Suprapubic skin (tissue), 4 donors: ENCODE data around the gene ADARB1.

Experiments
- POLR2A ChIP-seq, 2 donors: fragments of 450-650 bp; IDR thresholded peaks; one replicate each; pipeline ENCODE4 v1.6.1; 2017; ENCODE audit warnings: antibody characterized with exemption in 2 of 2, mild to moderate bottlenecking in 2 of 2, moderate library complexity in 2 of 2
- POLR2AphosphoS5 ChIP-seq, 3 donors: sonication (generic); formaldehyde crosslinking; IDR thresholded peaks; one replicate each; pipeline ENCODE4 v1.6.1; 2017; ENCODE audit warnings: antibody characterized with exemption in 3 of 3
- TF ChIP-seq, protein P1 (sequence below), 2 donors: fragments of 200-600 bp in 1 of 2; fragments of 450-650 bp in 1 of 2; sonication (generic) in 1 of 2; IDR thresholded peaks; one replicate each; pipeline ENCODE4 v1.5.1; 2016 to 2019; ENCODE audit warnings: antibody characterized with exemption in 2 of 2, mild to moderate bottlenecking in 1 of 2, moderate library complexity in 1 of 2

DNA sequence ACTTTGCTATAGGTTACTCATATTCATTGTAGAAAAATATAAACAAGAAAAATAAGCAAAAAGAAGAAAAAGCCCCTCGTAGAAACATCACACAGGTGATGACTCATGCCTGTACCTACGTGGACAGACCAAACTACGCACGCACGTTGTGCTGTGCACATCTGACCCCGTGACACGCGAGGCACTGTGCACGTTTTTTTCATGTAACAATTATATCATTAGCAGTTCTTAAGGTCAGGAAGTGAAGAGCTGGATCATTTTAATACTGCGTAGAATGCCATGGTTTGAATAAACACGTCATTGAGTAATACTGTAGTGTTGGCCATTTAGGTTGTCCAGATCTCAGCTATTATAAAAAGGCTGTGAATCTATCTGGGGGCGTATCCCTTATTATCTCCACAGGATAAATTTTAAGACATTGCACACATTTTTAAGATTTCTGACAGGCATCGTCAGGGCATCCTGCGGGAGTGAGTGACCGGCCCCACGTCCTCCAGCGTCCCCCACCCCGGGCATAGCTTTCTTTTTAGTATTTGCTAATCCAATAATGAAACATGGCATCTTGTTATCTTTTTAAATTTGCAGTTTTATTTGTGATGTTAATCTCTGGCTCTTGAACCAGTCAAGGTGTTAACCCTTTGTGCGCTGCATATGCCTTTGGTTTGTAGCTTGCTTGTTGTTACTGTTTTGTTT lies 23.4 kb upstream of the ADARB1 start:
- TF ChIP-seq POLR2AphosphoS5 (IDR thresholded peaks at IDR 0.05) (no peak), POLR2A (IDR thresholded peaks at IDR 0.05) (no peak)
- TF ChIP-seq, protein P1, sequence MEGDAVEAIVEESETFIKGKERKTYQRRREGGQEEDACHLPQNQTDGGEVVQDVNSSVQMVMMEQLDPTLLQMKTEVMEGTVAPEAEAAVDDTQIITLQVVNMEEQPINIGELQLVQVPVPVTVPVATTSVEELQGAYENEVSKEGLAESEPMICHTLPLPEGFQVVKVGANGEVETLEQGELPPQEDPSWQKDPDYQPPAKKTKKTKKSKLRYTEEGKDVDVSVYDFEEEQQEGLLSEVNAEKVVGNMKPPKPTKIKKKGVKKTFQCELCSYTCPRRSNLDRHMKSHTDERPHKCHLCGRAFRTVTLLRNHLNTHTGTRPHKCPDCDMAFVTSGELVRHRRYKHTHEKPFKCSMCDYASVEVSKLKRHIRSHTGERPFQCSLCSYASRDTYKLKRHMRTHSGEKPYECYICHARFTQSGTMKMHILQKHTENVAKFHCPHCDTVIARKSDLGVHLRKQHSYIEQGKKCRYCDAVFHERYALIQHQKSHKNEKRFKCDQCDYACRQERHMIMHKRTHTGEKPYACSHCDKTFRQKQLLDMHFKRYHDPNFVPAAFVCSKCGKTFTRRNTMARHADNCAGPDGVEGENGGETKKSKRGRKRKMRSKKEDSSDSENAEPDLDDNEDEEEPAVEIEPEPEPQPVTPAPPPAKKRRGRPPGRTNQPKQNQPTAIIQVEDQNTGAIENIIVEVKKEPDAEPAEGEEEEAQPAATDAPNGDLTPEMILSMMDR (IDR thresholded peaks at IDR 0.05), result no peak
